HUES6 (cell line): ENCODE measurements around the gene GPATCH11.

ENCODE experiments used
- H3K27ac ChIP-seq: 2 replicates; pipeline ENCODE4 v1.7.0; 2013; ENCODE audit warnings: low read depth, mild to moderate bottlenecking, low read length, inconsistent platforms
- H3K27me3 ChIP-seq: 2 replicates; pipeline ENCODE4 v1.6.1; 2013; ENCODE audit warnings: low read length; ENCODE audit not compliant: control insufficient read depth, insufficient read depth
- H3K36me3 ChIP-seq: 2 replicates; pipeline ENCODE4 v1.6.1; 2013; ENCODE audit warnings: low read length; ENCODE audit not compliant: control insufficient read depth, insufficient read depth
- H3K4me1 ChIP-seq: 2 replicates; pipeline ENCODE4 v1.6.1; 2013; ENCODE audit warnings: low read length; ENCODE audit not compliant: control insufficient read depth, insufficient read depth
- H3K4me3 ChIP-seq: 2 replicates; pipeline ENCODE4 v1.5.1; 2013; ENCODE audit warnings: low read depth, low read length
- H3K9ac ChIP-seq: one replicate; pipeline ENCODE4 v1.6.1; 2013; ENCODE audit warnings: mild to moderate bottlenecking, low read length
- H3K9me3 ChIP-seq: 2 replicates; pipeline ENCODE4 v1.6.1; 2013; ENCODE audit warnings: low read depth, low read length; ENCODE audit not compliant: control insufficient read depth, insufficient read depth

Gene GPATCH11

DNA sequence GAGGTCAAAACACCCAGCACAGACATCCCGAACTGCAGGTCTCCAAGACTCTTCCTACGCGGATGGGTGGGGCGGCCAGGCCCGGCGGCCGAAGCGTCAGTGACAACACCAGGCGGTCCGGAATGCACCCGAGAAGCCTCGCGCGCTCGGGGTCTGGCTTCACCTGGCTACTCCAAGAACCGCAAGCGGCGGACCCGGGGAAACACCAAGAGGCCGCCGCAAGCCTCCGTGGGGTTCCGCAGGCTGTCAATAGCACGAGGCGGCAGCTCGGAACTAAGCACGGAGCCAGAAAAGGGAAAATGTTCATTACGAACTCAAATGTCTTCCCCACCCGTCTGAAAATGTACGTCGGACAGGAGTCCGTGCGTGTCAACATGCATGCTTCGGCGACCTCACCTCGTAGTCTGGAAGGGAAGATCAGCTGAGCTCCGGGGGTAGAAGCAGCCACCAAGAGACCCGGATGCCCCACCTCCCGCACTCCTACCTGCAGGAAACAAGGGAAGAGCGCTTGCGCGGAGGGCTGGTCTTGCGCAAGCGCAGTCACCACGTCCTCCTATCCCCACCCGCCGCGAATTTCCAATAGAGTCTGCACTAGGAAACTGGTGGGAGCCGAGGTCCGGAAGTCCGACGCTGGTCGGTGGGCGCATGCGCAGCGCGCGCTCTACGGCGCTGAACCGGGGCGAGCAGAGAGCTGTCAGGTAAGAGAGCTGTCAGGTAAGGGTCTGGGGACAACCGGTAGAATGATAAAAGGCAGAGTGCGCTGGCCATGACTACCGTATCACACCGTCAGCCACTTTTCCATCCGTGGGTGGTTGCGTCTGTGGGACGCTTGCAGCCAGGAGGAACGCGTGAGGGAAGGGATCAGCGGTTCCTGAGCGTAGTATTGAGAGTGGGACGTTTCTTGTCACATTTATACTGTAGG, at the start of gene GPATCH11, which contains the start of gene HEATR5B:
TSS of gene GPATCH11 (plus strand) at position 646 of the 922 bp plus-strand sequence. CDS start 3,864 bp downstream, outside the sequence.
TSS of gene HEATR5B (minus strand) at position 500 of the 922 bp plus-strand sequence. CDS start 958 bp downstream, outside the sequence.
- no peak within 1 kb of the TSS for H3K27ac ChIP-seq
- no peaks in the 10 kb centered on the region for H3K4me1 ChIP-seq

DNA sequence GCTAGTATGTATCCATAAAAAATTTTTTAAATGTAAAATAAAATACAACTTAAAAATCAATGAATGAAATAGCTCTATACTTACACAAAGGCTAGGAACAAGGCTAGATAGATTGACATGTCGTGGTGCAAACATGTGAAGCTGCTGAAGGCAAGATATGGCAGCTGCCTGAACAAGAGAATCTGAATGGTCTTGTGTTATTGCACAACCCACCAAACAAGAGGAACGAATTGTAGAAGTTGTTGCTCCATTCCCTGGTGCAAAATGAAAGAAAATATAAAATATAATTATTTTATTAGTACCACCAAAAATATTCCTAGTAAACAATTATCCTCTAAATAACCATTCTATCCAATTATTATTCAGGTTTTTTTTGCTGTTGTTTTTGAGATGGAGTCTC, 46.5 kb upstream of the GPATCH11 start:
- peaks cover 6% of the 10 kb centered on the region; the same call in 1 of the 2 replicates for H3K36me3 ChIP-seq
- no peak overlapping the region for H3K27ac ChIP-seq
- H3K27me3 ChIP-seq, result no peaks in the 10 kb centered on the region
- H3K9ac ChIP-seq, result no peak overlapping the region
- H3K9me3 ChIP-seq, result no peaks in the 10 kb centered on the region
- H3K4me1 ChIP-seq, result no peaks in the 10 kb centered on the region
- H3K4me3 ChIP-seq, result no peak overlapping the region

More for the DNA sequence above, at the start of gene GPATCH11, which contains the start of gene HEATR5B:
- Histone ChIP-seq H3K9ac (peak within 1 kb of the TSS; percentile 76), H3K27me3 (no peaks in the 10 kb centered on the region), H3K36me3 (peaks cover 6% of the 10 kb centered on the region; the same call in 1 of the 2 replicates), H3K9me3 (no peaks in the 10 kb centered on the region), H3K4me3 (peak within 1 kb of the TSS; percentile 92)

DNA sequence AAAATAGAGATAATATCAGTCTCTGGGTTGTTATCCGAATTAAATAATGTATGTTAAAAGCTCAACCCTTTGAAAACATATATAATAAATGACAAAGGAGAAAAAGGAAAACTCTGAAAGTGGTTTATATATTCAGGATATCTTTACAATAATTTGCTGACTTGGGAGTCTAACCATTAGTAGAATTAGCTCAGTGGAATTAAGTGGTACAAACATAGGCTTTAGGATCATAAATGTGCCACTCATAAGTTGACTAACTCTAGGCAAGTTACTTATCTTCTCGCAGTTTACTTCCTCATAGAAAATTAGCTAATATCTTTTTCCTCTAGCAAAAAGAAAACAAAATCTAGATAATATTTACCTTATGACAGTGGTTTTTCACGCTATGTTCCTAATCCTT, 44.7 kb upstream of the GPATCH11 start:
- H3K4me3 ChIP-seq, result no peak overlapping the region
- no peaks in the 10 kb centered on the region for H3K9me3 ChIP-seq
- no peak overlapping the region for H3K9ac ChIP-seq
- H3K27ac ChIP-seq, result no peak overlapping the region
- H3K27me3 ChIP-seq, result no peaks in the 10 kb centered on the region
- no peaks in the 10 kb centered on the region for H3K4me1 ChIP-seq
- H3K36me3 ChIP-seq, result peaks cover 6% of the 10 kb centered on the region; the same call in 1 of the 2 replicates

DNA sequence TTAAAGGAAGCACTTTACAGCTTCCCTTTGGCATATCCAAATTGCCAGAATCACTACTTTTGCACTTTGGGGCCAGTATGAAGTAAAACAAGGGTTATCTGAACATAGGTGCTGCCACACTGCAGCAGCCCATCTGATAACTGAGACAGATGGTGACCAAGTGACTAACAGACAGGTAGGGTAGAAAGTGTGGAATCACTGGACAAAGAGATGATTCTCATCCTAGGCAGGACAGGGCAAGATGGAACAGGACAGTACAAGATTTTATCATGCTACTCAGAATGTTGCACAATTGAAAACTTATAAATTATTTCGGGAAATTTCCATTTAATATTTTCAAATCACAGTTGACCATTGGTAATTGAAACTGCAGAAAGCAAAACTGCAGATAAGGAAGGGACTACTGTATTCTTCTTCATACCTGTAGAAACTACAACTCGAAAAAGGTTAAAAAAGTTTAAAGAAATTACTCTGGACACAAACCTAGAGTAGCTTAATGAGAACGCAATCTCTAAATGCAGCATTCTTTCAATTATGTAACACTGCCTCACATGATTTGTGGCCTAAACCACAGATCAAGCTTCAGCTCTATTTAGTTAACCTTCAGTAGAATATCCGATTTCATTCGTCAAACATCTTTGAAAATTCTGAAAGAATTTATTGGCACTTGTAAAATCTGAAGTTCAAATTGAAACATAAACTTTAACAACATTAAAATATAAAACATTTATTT, 31.6 kb upstream of the GPATCH11 start:
- Histone ChIP-seq H3K9me3 (no peaks in the 10 kb centered on the region), H3K4me1 (no peaks in the 10 kb centered on the region), H3K36me3 (peaks cover 38% of the 10 kb centered on the region), H3K9ac (no peak overlapping the region), H3K27ac (no peak overlapping the region), H3K4me3 (no peak overlapping the region), H3K27me3 (no peaks in the 10 kb centered on the region)

DNA sequence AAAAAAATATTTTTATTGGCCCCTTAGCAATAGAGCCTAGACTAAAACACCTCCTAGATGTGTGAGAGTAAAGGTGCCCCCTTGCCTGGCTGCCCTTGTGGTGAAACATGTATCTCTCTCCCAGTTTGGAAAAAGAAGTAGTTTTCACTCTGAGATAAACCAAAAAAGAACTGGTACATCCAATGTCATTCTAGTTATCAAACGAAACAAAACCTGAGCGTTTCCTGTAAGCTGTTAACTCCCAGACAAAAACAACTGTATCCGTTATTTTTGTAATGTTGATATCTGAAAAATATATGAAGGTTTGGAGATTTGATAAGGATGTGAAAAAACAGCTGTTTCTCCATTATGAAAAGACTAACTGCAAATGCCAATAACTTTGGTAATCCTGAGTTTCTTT, 24.5 kb upstream of the GPATCH11 start:
- no peaks in the 10 kb centered on the region for H3K9me3 ChIP-seq
- no peak overlapping the region for H3K4me3 ChIP-seq
- H3K4me1 ChIP-seq, result no peaks in the 10 kb centered on the region
- H3K27me3 ChIP-seq, result no peaks in the 10 kb centered on the region
- H3K36me3 ChIP-seq, result peaks cover 58% of the 10 kb centered on the region
- no peak overlapping the region for H3K27ac ChIP-seq
- no peak overlapping the region for H3K9ac ChIP-seq

DNA sequence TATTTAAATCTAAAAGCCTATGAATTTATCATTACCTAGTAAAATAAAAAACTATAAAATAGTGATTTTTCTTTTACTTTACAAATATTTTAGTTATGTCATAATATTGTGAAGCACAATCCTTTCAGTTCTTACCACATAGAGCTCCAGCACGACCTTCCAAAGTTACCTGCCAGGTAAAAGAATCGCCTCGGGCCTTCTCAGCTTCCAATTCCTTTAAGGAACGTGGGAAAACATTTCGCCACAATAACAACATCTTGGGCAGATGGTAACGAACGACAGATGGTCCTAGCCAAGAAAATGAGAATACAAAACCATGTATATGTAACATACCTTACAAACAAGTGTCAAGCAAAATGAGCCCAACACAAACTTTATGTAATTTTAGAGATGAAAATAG, 23.9 kb upstream of the GPATCH11 start:
- H3K27ac ChIP-seq, result no peak overlapping the region
- H3K9me3 ChIP-seq, result no peaks in the 10 kb centered on the region
- H3K9ac ChIP-seq, result no peak overlapping the region
- peaks cover 59% of the 10 kb centered on the region for H3K36me3 ChIP-seq
- no peaks in the 10 kb centered on the region for H3K27me3 ChIP-seq
- no peaks in the 10 kb centered on the region for H3K4me1 ChIP-seq
- no peak overlapping the region for H3K4me3 ChIP-seq

DNA sequence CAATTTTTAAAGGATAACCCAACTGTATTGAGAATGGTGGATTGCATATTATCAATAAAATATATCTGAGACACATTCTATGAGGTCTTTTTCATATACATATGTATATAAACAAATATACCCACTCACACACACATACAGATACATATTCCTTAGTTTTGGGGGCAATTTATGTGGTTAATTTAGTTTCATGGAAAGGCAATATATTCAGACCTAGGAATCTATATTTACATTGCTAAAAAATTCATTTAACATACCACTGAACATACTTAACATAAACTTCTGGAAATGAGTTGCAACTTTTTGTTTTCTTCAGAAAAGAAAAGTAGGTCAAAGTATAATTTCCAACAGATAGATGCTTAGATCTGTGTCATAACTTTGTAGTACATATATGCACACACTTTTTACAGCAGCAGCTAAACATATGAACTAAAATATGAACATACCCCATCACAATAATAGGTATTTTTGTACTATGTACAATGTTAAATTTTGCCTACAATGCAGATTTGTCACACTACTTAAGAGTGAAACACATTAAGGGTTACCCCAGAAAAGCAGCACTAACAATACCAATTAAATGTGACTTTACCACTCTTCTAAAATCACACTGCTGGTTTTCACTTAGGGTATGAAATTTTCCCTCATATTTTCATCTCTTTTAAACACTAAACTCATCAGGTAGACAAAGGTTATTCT, 23.2 kb upstream of the GPATCH11 start:
- H3K27me3 ChIP-seq, result no peaks in the 10 kb centered on the region
- no peaks in the 10 kb centered on the region for H3K4me1 ChIP-seq
- peaks cover 59% of the 10 kb centered on the region for H3K36me3 ChIP-seq
- no peak overlapping the region for H3K9ac ChIP-seq
- H3K27ac ChIP-seq, result no peak overlapping the region
- H3K9me3 ChIP-seq, result no peaks in the 10 kb centered on the region
- H3K4me3 ChIP-seq, result no peak overlapping the region

DNA sequence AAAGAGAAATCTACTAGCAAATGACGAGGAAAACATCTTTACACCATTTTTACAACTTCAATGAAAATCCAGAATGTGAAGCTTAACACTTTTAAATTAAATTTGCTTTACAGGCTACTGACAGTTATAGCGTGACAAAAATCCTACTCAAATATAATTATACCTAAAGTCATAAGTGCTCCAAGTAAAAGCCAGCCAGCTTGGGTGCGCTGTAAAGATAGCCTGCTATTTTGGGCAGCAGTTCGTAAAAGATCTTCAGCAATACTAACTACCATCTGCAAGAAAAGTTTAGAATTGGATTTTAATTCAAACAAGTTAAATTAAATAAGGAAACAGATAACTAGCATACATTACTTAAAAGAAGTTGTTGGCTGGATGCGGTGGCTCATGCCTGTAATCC, 22.5 kb upstream of the GPATCH11 start:
- Histone ChIP-seq H3K9me3 (no peaks in the 10 kb centered on the region), H3K27me3 (no peaks in the 10 kb centered on the region), H3K27ac (no peak overlapping the region), H3K36me3 (peaks cover 55% of the 10 kb centered on the region), H3K4me3 (no peak overlapping the region), H3K4me1 (no peaks in the 10 kb centered on the region), H3K9ac (no peak overlapping the region)

DNA sequence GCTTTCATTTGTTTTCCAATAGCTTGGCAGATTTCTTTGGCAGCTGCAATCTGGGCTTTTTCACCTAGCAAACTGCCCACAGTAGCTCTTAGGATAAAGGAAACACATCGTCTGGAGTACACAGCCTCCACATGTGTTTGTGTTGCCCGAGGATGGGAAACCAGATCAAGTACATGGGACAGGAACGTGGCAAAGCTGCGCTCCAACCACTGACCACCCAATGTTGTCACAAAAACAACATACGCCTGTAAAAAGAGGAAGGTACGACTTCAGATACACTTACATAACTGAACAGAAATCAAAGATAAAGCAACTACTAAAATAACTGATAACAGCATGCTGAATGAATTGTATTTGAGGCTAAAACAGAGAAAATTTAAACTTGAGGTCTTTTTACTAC, 15.6 kb upstream of the GPATCH11 start:
- H3K4me3 ChIP-seq, result no peak overlapping the region
- H3K4me1 ChIP-seq, result no peaks in the 10 kb centered on the region
- peaks cover 47% of the 10 kb centered on the region for H3K36me3 ChIP-seq
- no peaks in the 10 kb centered on the region for H3K9me3 ChIP-seq
- no peaks in the 10 kb centered on the region for H3K27me3 ChIP-seq
- no peak overlapping the region for H3K27ac ChIP-seq
- no peak overlapping the region for H3K9ac ChIP-seq

DNA sequence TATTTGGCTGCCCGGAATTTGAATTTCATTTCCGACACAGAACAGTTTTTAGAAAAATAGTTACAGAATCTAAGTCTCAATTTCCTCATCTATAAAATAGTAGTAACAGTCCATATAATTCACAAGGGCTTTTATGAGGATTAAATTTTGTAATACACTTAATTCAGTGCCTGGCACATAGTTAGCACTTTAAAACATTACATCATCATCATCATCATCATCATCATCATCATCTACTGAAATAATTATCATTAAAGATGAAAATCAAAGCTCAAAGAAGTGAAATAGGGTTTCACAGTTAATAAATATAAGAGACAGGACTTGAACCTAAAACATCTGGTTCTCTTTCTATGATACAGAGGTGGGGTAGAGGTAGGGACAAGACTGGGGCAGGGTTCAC, 13.4 kb upstream of the GPATCH11 start:
- Histone ChIP-seq H3K36me3 (peaks cover 45% of the 10 kb centered on the region), H3K9me3 (no peaks in the 10 kb centered on the region)

More for the DNA sequence above, 13.4 kb upstream of the GPATCH11 start:
- no peaks in the 10 kb centered on the region for H3K4me1 ChIP-seq
- no peak overlapping the region for H3K27ac ChIP-seq
- H3K27me3 ChIP-seq, result no peaks in the 10 kb centered on the region
- H3K9ac ChIP-seq, result no peak overlapping the region
- H3K4me3 ChIP-seq, result no peak overlapping the region
